Measurements from ENCODE around the gene HERC5. TPM values are rescaled to one million over a fixed set of nuclear protein-coding genes. Genes with fewer than 3 reads are reported as not detected.

The HERC5 gene
- polyA plus RNA-seq, 1 experiment = 0.06 TPM

GRCh38 chr4:88517825-88518224 is 60.9 kb downstream of the HERC5 start:
- H3K4me3 ChIP-seq (ENCODE audit: low read depth, low read length) = no peak overlapping the region
- DNase-seq (ENCODE audit: low read depth, low spot score) = no peak
- no peaks in the 10 kb centered on the region for H3K27me3 ChIP-seq (ENCODE audit: control insufficient read depth, insufficient read depth, low read length)
- TF ChIP-seq, protein P1, sequence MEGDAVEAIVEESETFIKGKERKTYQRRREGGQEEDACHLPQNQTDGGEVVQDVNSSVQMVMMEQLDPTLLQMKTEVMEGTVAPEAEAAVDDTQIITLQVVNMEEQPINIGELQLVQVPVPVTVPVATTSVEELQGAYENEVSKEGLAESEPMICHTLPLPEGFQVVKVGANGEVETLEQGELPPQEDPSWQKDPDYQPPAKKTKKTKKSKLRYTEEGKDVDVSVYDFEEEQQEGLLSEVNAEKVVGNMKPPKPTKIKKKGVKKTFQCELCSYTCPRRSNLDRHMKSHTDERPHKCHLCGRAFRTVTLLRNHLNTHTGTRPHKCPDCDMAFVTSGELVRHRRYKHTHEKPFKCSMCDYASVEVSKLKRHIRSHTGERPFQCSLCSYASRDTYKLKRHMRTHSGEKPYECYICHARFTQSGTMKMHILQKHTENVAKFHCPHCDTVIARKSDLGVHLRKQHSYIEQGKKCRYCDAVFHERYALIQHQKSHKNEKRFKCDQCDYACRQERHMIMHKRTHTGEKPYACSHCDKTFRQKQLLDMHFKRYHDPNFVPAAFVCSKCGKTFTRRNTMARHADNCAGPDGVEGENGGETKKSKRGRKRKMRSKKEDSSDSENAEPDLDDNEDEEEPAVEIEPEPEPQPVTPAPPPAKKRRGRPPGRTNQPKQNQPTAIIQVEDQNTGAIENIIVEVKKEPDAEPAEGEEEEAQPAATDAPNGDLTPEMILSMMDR (IDR thresholded peaks at IDR 0.05; ENCODE audit: low read depth, low read length) = no peak
- CTCF ChIA-PET = interaction anchor here (0.9 to 10.0 kb wide), 3 partner anchors 149 to 306 kb away, joined by 3 to 363 read pairs (median 5); no protein-coding TSS in a partner anchor
- H3K9me3 ChIP-seq (ENCODE audit: control insufficient read depth, insufficient read depth, low read length) = no peaks in the 10 kb centered on the region
- H3K27ac ChIP-seq (ENCODE audit: low read depth, low read length) = no peak overlapping the region
- POLR2A ChIA-PET = no interaction called here

DNA sequence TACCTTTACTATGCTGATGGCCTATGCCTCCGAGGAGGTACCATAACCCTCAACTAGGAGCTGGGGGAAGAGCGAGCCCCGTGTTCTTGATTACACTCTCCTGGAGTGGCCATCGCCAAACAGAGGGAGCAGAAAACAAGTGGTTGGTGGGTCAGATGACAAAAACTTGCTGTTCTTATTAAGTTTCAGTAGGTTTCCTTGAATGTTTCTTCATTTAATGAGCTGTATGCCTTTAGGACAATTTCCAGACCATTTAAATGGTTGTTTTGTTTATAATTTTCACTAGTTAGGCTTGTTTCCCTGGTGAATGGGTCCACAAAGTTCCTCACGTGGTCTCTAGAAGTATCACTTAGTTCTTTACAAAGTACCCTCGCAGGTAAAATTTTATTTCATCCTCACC is 62.0 kb downstream of the HERC5 start:
- ChIA-PET POLR2A (no interaction called here), CTCF (interaction anchor here (1.6 to 10.0 kb wide), 2 partner anchors 298 to 307 kb away, joined by 5 to 363 read pairs; no protein-coding TSS in a partner anchor)
- H3K9me3 ChIP-seq (ENCODE audit: control insufficient read depth, insufficient read depth, low read length) = peaks cover 3% of the 10 kb centered on the region; the same call in 1 of the 2 replicates
- no peak overlapping the region for H3K27ac ChIP-seq (ENCODE audit: low read depth, low read length)
- DNase-seq (ENCODE audit: low read depth, low spot score) = no peak
- H3K4me3 ChIP-seq (ENCODE audit: low read depth, low read length) = no peak overlapping the region
- no peaks in the 10 kb centered on the region for H3K27me3 ChIP-seq (ENCODE audit: control insufficient read depth, insufficient read depth, low read length)
- TF ChIP-seq, protein P1 (IDR thresholded peaks at IDR 0.05; ENCODE audit: low read depth, low read length) = no peak

DNA sequence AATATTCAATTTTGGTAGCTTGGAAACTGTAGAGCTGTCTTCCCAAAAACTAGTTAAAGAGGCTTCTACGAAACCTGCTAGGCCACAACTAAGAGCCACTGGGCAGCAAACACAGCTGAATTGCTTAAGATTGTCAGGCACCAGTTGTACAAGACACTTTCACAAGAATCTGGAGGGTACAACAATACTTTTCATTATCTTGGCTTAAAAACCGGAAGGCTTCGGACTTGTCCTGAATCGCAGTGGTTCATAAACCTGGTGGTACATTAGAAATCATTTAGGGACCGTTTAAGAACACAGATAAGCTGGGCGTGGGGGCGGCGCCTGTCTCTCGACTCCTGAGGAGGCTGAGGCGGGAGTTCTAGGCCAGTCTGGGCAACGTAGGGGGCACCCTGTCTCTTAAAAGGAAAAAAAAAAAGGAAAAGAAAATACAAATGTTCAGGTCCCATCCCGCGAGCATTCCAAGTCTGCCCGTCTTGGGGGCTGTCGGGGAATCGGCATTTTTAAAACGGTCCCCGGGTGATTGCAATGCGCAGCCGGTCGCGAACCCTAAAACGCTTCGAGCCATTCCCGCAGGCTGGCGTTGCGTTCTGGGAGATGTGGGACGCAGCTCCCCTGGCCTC is 65.9 kb downstream of the HERC5 start:
- TF ChIP-seq, protein P1 (IDR thresholded peaks at IDR 0.05; ENCODE audit: low read depth, low read length) = no peak
- no peak for DNase-seq (ENCODE audit: low read depth, low spot score)
- Histone ChIP-seq H3K27me3 (ENCODE audit: control insufficient read depth, insufficient read depth, low read length) (no peaks in the 10 kb centered on the region), H3K4me3 (ENCODE audit: low read depth, low read length) (peak overlapping the region; percentile 92), H3K9me3 (ENCODE audit: control insufficient read depth, insufficient read depth, low read length) (peaks cover 3% of the 10 kb centered on the region; the same call in 1 of the 2 replicates), H3K27ac (ENCODE audit: low read depth, low read length) (peak overlapping the region; percentile 66)
- CTCF ChIA-PET = interaction anchor here (0.7 to 10.0 kb wide), 4 partner anchors 302 to 501 kb away, joined by 3 to 363 read pairs (median 4); no protein-coding TSS in a partner anchor
- POLR2A ChIA-PET = interaction anchor here (0.8 to 1.5 kb wide), 2 partner anchors 188 to 238 kb away, joined by 3 to 4 read pairs; partner anchors contain the start of gene PPM1K

DNA sequence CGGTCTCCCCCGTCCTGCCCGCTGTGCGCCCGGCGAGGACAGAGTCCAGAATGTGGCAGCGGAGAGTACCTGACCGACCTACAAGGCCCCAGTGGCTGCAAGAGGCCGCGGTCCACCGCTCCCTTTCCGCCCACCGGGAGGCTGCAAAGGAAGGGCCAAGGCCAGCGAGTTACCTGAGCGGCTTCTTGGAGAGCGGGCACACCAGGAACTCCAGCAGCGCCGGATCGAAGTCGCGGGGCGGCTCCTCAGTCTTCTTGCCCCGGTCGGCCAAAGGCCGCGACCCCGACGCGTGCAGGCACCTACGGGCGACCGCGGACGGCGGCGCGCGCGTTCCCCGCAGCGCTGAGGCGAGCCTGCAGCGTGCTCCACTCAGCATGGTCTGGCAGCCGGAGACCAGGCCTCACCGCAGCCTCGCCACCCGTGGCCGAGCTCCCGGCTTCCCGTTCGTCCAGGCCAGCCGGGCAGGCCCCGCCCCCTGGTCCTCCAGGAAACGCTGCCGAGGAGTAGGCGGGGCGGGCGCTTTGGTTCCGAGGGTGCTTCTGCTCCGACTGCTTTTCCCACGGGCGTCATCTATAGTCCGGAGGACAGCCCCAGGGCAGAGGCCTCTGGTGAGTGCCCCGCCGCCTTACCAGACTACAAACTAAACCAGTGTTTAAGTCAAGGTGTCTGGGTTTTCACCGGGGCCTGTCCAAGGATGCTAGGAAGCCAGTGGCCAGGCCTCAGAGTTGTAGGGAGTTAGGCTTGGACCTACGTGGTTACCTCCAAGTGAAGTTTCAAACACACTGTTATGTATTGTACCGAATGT is 66.6 kb downstream of the HERC5 start, which contains the start of gene PYURF:
Gene PYURF, minus strand, starts transcription at position 452 of the 805 bp plus-strand sequence. Its CDS starts 76 bp downstream, at position 376.
- no peaks in the 10 kb centered on the region for H3K27me3 ChIP-seq (ENCODE audit: control insufficient read depth, insufficient read depth, low read length)
- DNase-seq (ENCODE audit: low read depth, low spot score) = peak; percentile 73
- peak within 1 kb of the TSS; percentile 66 for H3K27ac ChIP-seq (ENCODE audit: low read depth, low read length)
- ChIA-PET POLR2A (interaction anchor here (0.6 to 1.5 kb wide), 4 partner anchors 150 to 239 kb away, joined by 3 to 4 read pairs (median 3); partner anchors contain the start of gene PPM1K), CTCF (interaction anchor here (0.7 to 2.4 kb wide), 4 partner anchors 136 to 500 kb away, joined by 3 to 12 read pairs (median 4); no protein-coding TSS in a partner anchor)
- TF ChIP-seq, protein P1 (IDR thresholded peaks at IDR 0.05; ENCODE audit: low read depth, low read length) = no peak
- peaks cover 3% of the 10 kb centered on the region; the same call in 1 of the 2 replicates for H3K9me3 ChIP-seq (ENCODE audit: control insufficient read depth, insufficient read depth, low read length)
- peak within 1 kb of the TSS; percentile 92 for H3K4me3 ChIP-seq (ENCODE audit: low read depth, low read length)
